A673 (cell line): ENCODE measurements around the gene FAM161B. TPM values are rescaled to one million over a fixed set of nuclear protein-coding genes. Genes with fewer than 3 reads are reported as not detected.

Source experiments
- BruUV-seq: library from RNA; stranded (reverse); fragments of 400-500 nt; replicated peaks from 2 replicates; lab custom pipeline; 2021; lab: Mats Ljungman, UMichigan
- CTCF ChIA-PET: fragments of 300-600 bp; sonication (Branson Sonifier 250); formaldehyde crosslinking; loops from one replicate; lab custom pipeline; 2022; ENCODE audit warnings: antibody characterized with exemption; lab: Charles Lee
- POLR2A ChIA-PET: fragments of 300-600 bp; sonication (Branson Sonifier 250); formaldehyde crosslinking; loops from one replicate; lab custom pipeline; 2022; ENCODE audit warnings: antibody characterized with exemption; ENCODE audit not compliant: low non-redundant PET; lab: Charles Lee
- DNase-seq: peaks from one replicate; pipeline ENCODE4 v3.0.0-alpha.2; 2015; ENCODE audit warnings: low spot score
- H3K27ac ChIP-seq: fragments of 200-600 bp; sonication (generic); 2 replicates; pipeline ENCODE4 v1.5.1; 2016; ENCODE audit warnings: mixed run types, low read depth, mild to moderate bottlenecking, mixed read lengths, antibody characterized with exemption, low read length; ENCODE audit not compliant: poor library complexity, severe bottlenecking
- H3K27me3 ChIP-seq: fragments of 200-600 bp; sonication (generic); replicated peaks from 2 replicates; pipeline ENCODE4 v1.6.1; 2017; ENCODE audit warnings: mixed run types, low read depth, mild to moderate bottlenecking, mixed read lengths, antibody characterized with exemption, low read length; ENCODE audit not compliant: insufficient read depth, poor library complexity
- H3K36me3 ChIP-seq: fragments of 200-600 bp; sonication (generic); 2 replicates; pipeline ENCODE4 v1.6.1; 2016; ENCODE audit warnings: mixed run types, mild to moderate bottlenecking, mixed read lengths, antibody characterized with exemption, low read length; ENCODE audit not compliant: insufficient read depth, poor library complexity, severe bottlenecking
- H3K4me1 ChIP-seq: fragments of 200-600 bp; sonication (generic); 2 replicates; pipeline ENCODE4 v1.6.1; 2017; ENCODE audit warnings: mixed run types, mild to moderate bottlenecking, mixed read lengths, antibody characterized with exemption, low read length; ENCODE audit not compliant: insufficient read depth, poor library complexity, severe bottlenecking
- H3K4me3 ChIP-seq: fragments of 200-600 bp; sonication (generic); 2 replicates; pipeline ENCODE4 v1.5.1; 2016; ENCODE audit warnings: low read depth, mixed run types, mild to moderate bottlenecking, mixed read lengths, low read length; ENCODE audit not compliant: poor library complexity, severe bottlenecking
- H3K9me3 ChIP-seq: fragments of 200-600 bp; sonication (generic); 2 replicates; pipeline ENCODE4 v1.6.1; 2016; ENCODE audit warnings: mixed run types, low read depth, mild to moderate bottlenecking, mixed read lengths, antibody characterized with exemption, low read length; ENCODE audit not compliant: poor library complexity, severe bottlenecking
- CTCF ChIP-seq: fragments of 300-800, 200-600 bp; sonication (generic); conservative IDR thresholded peaks from 2 replicates; pipeline ENCODE4 v1.5.1; 2017; ENCODE audit warnings: low read depth, mild to moderate bottlenecking, antibody characterized with exemption, low read length, moderate library complexity, mixed read lengths
- EZH2 ChIP-seq: fragments of 200-600 bp; sonication (generic); IDR thresholded peaks from 2 replicates; pipeline ENCODE4 v1.6.1; 2017; ENCODE audit warnings: borderline replicate concordance, low read depth, mild to moderate bottlenecking, mixed read lengths, antibody characterized with exemption, low read length; ENCODE audit not compliant: poor library complexity, severe bottlenecking
- intact Hi-C: fragments of 100-400 bp; cut with micrococcal nuclease; formaldehyde crosslinking; loops from one replicate; pipeline ENCODE4 v1.10.0; 2022; ENCODE audit not compliant: unreplicated experiment
- total RNA-seq: library from RNA; stranded (reverse); gene quantifications from 2 replicates; pipeline ENCODE4 v1.2.3, GENCODE V29; 2021

The FAM161B gene
- total RNA-seq, 1 experiment from 2014 or later = 1.7 TPM

- no peak for DNase-seq
- H3K27me3 ChIP-seq = no peaks in the 10 kb centered on the region
- H3K4me3 ChIP-seq = no peak overlapping the region
- CTCF ChIA-PET = no interaction called here
- TF ChIP-seq EZH2 = no peak
- no peak for TF ChIP-seq CTCF
- H3K4me1 ChIP-seq = no peaks in the 10 kb centered on the region
- BruUV-seq = no TSS peak
- POLR2A ChIA-PET = interaction anchor here (0.6 kb wide), 1 partner anchor 229 kb away, joined by 3 read pairs; no protein-coding TSS in a partner anchor
- intact Hi-C loops = no loop called here
- H3K36me3 ChIP-seq = no peaks in the 10 kb centered on the region
- no peaks in the 10 kb centered on the region for H3K9me3 ChIP-seq
- no peak overlapping the region for H3K27ac ChIP-seq
Observed at GRCh38 chr14:73945159-73945670, 4.7 kb downstream of the FAM161B start.

DNA sequence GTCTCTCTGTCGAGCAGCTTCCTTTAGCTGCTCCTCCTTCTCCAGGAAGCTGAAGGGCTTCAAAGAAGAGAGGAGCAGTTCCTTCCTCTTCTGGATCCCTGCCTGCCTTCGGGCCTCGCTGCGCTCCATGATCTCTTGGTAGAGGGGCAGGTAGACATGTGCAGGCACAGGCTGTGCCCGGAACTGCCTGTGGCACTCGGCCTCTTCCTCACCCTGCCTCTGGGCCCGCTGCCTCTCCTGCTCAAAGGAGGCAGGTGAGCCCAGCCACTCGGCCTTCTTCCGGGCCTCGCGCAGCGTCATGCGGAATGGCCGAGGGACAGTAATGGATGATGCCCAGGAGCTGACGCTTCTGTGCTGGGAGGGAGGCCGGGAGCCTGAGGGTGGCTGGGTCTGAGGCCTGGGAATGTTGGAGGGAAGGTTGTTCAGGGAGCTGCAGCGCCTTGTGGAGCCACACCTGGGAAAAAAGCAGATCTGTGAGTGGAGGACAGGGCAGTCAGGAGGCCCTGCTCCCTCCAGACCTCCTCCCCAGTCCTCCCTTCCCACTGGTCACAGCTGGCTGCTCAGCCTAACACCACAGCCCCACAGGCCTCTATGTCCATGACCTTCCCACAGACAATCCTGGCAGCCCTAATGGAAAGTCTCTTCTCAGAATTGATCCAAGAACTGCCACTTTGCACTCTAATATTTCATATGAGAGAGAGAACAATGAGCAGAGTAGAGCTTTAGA lies 5.3 kb downstream of the FAM161B start:
- Histone ChIP-seq H3K4me1 (no peaks in the 10 kb centered on the region), H3K4me3 (no peak overlapping the region), H3K27ac (no peak overlapping the region), H3K36me3 (no peaks in the 10 kb centered on the region), H3K9me3 (no peaks in the 10 kb centered on the region), H3K27me3 (no peaks in the 10 kb centered on the region)
- no peak for TF ChIP-seq EZH2
- no peak for TF ChIP-seq CTCF
- POLR2A ChIA-PET = interaction anchor here (0.6 kb wide), 1 partner anchor 228 kb away, joined by 3 read pairs; no protein-coding TSS in a partner anchor
- intact Hi-C loops = no loop called here
- no TSS peak for BruUV-seq
- CTCF ChIA-PET = no interaction called here
- DNase-seq = no peak

GRCh38 chr14:73943083-73943482 lies 6.8 kb downstream of the FAM161B start:
- Histone ChIP-seq H3K9me3 (no peaks in the 10 kb centered on the region), H3K4me1 (no peaks in the 10 kb centered on the region), H3K4me3 (no peak overlapping the region), H3K36me3 (no peaks in the 10 kb centered on the region), H3K27ac (no peak overlapping the region), H3K27me3 (no peaks in the 10 kb centered on the region)
- ChIA-PET CTCF (no interaction called here), POLR2A (interaction anchor here (0.6 kb wide), 1 partner anchor 57 kb away, joined by 3 read pairs; no protein-coding TSS in a partner anchor)
- TF ChIP-seq CTCF (no peak), EZH2 (no peak)
- intact Hi-C loops = no loop called here
- BruUV-seq = no TSS peak
- no peak for DNase-seq
